GM19193 (cell line): Measurements from ENCODE around the gene FOXK1.

Experiments used
- POLR2A ChIP-seq: IDR thresholded peaks from 4 replicates; pipeline ENCODE4 v1.6.1; 2011; ENCODE audit not compliant: insufficient read depth, insufficient read length; ENCODE audit errors: extremely low read depth

The FOXK1 gene

GRCh38 chr7:4807598-4808016 is 125.5 kb downstream of the FOXK1 start:
- TF ChIP-seq POLR2A, result no peak

- no peak for TF ChIP-seq POLR2A
Observed at GRCh38 chr7:4808026-4808425, 125.9 kb downstream of the FOXK1 start.

- TF ChIP-seq POLR2A, result no peak
Observed at GRCh38 chr7:4808565-4808964, 126.5 kb downstream of the FOXK1 start.

GRCh38 chr7:4809091-4809591 is 127.0 kb downstream of the FOXK1 start:
- TF ChIP-seq POLR2A, result no peak

GRCh38 chr7:4809666-4810065 is 127.6 kb downstream of the FOXK1 start:
- TF ChIP-seq POLR2A, result no peak

- no peak for TF ChIP-seq POLR2A
Observed at GRCh38 chr7:4814433-4814832, 132.3 kb downstream of the FOXK1 start.

GRCh38 chr7:4815121-4815520 is 133.0 kb downstream of the FOXK1 start:
- TF ChIP-seq POLR2A, result no peak

- no peak for TF ChIP-seq POLR2A
Observed at GRCh38 chr7:4815609-4816418, 133.7 kb downstream of the FOXK1 start.

- TF ChIP-seq POLR2A, result no peak
Observed at GRCh38 chr7:4816419-4817080, 134.5 kb downstream of the FOXK1 start.

- no peak for TF ChIP-seq POLR2A
Observed at GRCh38 chr7:4817178-4817901, 135.2 kb downstream of the FOXK1 start.

GRCh38 chr7:4818000-4818794 is 136.1 kb downstream of the FOXK1 start:
- TF ChIP-seq POLR2A, result no peak

GRCh38 chr7:4819560-4820404 is 137.7 kb downstream of the FOXK1 start:
- TF ChIP-seq POLR2A, result no peak

GRCh38 chr7:4820405-4820966 is 138.4 kb downstream of the FOXK1 start:
- no peak for TF ChIP-seq POLR2A
